GM23338 (cell line): ENCODE results near the gene CSPG5. TPM values are rescaled to one million over a fixed set of nuclear protein-coding genes. Genes with fewer than 3 reads are reported as not detected.

Experiments
- ATAC-seq: fragments of 200-7000 bp; cut with Tn5 transposase; 3 replicates; pipeline ENCODE4 v1.9.1; 2020
- DNase-seq: peaks from one replicate; pipeline ENCODE4 v3.0.0-alpha.2; 2015; ENCODE audit warnings: low spot score
- H2AFZ ChIP-seq: fragments of 200-600 bp; sonication (generic); 2 replicates; pipeline ENCODE4 v1.8.0; 2016; ENCODE audit warnings: antibody characterized with exemption, mild to moderate bottlenecking, moderate library complexity
- H3F3A ChIP-seq: fragments of 200-600 bp; sonication (generic); replicated peaks from 2 replicates; pipeline ENCODE4 v1.8.0; 2017; ENCODE audit warnings: antibody characterized with exemption, mixed run types, low read depth
- H3K27ac ChIP-seq: fragments of 200-600 bp; sonication (generic); 2 replicates; pipeline ENCODE4 v1.6.1; 2016; ENCODE audit warnings: low read depth
- H3K27me3 ChIP-seq: fragments of 200-600 bp; sonication (generic); 2 replicates; pipeline ENCODE4 v1.8.0; 2016; ENCODE audit warnings: mild to moderate bottlenecking, mixed run types, moderate library complexity; ENCODE audit not compliant: insufficient read depth
- H3K36me3 ChIP-seq: fragments of 200-600 bp; sonication (generic); 2 replicates; pipeline ENCODE4 v1.8.0; 2016; ENCODE audit warnings: mild to moderate bottlenecking; ENCODE audit not compliant: insufficient read depth
- H3K4me1 ChIP-seq: fragments of 200-600 bp; sonication (generic); 2 replicates; pipeline ENCODE4 v1.8.0; 2016; ENCODE audit warnings: mild to moderate bottlenecking, moderate library complexity; ENCODE audit not compliant: insufficient read depth
- H3K4me2 ChIP-seq: fragments of 200-600 bp; sonication (generic); 2 replicates; pipeline ENCODE4 v1.7.1; 2017; ENCODE audit warnings: mixed run types
- H3K4me3 ChIP-seq: fragments of 200-600 bp; sonication (generic); 2 replicates; pipeline ENCODE4 v1.6.1; 2016; ENCODE audit warnings: mixed run types
- H3K79me2 ChIP-seq: fragments of 200-600 bp; sonication (generic); replicated peaks from 2 replicates; pipeline ENCODE4 v1.8.0; 2017; ENCODE audit warnings: mild to moderate bottlenecking; ENCODE audit not compliant: insufficient read depth
- H3K9me2 ChIP-seq: fragments of 200-600 bp; sonication (generic); 2 replicates; pipeline ENCODE4 v1.8.0; 2017; ENCODE audit not compliant: insufficient read depth
- H4K20me1 ChIP-seq: fragments of 200-600 bp; sonication (generic); replicated peaks from 2 replicates; pipeline ENCODE4 v1.8.0; 2017; ENCODE audit warnings: mild to moderate bottlenecking; ENCODE audit not compliant: insufficient read depth
- H3K27ac Mint-ChIP-seq: 2 replicates; pipeline ENCODE4 v1.8.0; 2020; ENCODE audit warnings: inconsistent platforms, mild to moderate bottlenecking, moderate library complexity, mixed read lengths
- H3K27me3 Mint-ChIP-seq: 3 replicates; pipeline ENCODE4 v1.8.0; 2022; ENCODE audit warnings: low read depth, mild to moderate bottlenecking, moderate library complexity, mixed read lengths, inconsistent platforms; ENCODE audit not compliant: insufficient read depth, poor library complexity
- H3K36me3 Mint-ChIP-seq: 3 replicates; pipeline ENCODE4 v1.8.0; 2021; ENCODE audit warnings: low read depth, mild to moderate bottlenecking, inconsistent platforms, moderate library complexity, mixed read lengths
- H3K4me1 Mint-ChIP-seq: 3 replicates; pipeline ENCODE4 v1.8.0; 2020; ENCODE audit warnings: mild to moderate bottlenecking, inconsistent platforms, mixed read lengths
- H3K4me3 Mint-ChIP-seq: 3 replicates; pipeline ENCODE4 v1.8.0; 2021; ENCODE audit warnings: moderate library complexity, mild to moderate bottlenecking, inconsistent platforms, mixed read lengths
- H3K9me3 Mint-ChIP-seq: 3 replicates; pipeline ENCODE4 v1.8.0; 2020; ENCODE audit warnings: moderate library complexity, mild to moderate bottlenecking, inconsistent platforms, mixed read lengths
- ETS1 ChIP-seq: IDR thresholded peaks from 2 replicates; pipeline ENCODE4 v1.6.1; 2016; ENCODE audit warnings: antibody characterized with exemption
- EZH2 ChIP-seq: fragments of 200-600 bp; sonication (generic); IDR thresholded peaks from one replicate; pipeline ENCODE4 v1.8.0; 2017; ENCODE audit warnings: antibody characterized with exemption, mild to moderate bottlenecking, low read depth; ENCODE audit not compliant: unreplicated experiment
- EZH2phosphoT487 ChIP-seq: fragments of 200-600 bp; sonication (generic); IDR thresholded peaks from one replicate; pipeline ENCODE4 v1.8.1; 2018; ENCODE audit warnings: antibody characterized with exemption; ENCODE audit not compliant: unreplicated experiment
- REST ChIP-seq: IDR thresholded peaks from one replicate; pipeline ENCODE4 v1.6.1; 2018; ENCODE audit warnings: antibody characterized with exemption; ENCODE audit not compliant: unreplicated experiment
- STAT1 ChIP-seq: IDR thresholded peaks from one replicate; pipeline ENCODE4 v1.6.1; 2016; ENCODE audit warnings: antibody characterized with exemption; ENCODE audit not compliant: unreplicated experiment
- ZNF114 ChIP-seq: fragments of 250-450 bp; sonication (Bioruptor Pico); IDR thresholded peaks from 2 replicates; pipeline ENCODE4 v1.5.0; 2020; ENCODE audit warnings: mild to moderate bottlenecking, moderate library complexity
- ZNF331 ChIP-seq: fragments of 250-450 bp; sonication (Bioruptor Pico); IDR thresholded peaks from 2 replicates; pipeline ENCODE4 v1.5.0; 2020; ENCODE audit warnings: low read depth, mild to moderate bottlenecking, moderate library complexity
- polyA plus RNA-seq: library from polyadenylated mRNA; unstranded; fragments of >200 nt; fragmentation: Nextera tagmentation; extraction: Ambion mirVana; gene quantifications from 2 replicates; pipeline ENCODE4 v1.2.1, GENCODE V29; 2016
- total RNA-seq: library from RNA; depleted of rRNA; stranded (reverse); fragments of >200 nt; shearing (Covaris generic); gene quantifications from 2 replicates; pipeline ENCODE4 v1.2.3, GENCODE V29; 2014
- TF ChIP-seq, protein P1 (sequence below), 2 experiments: fragments of 200-600 bp in 1 of 2; sonication (generic) in 1 of 2; conservative IDR thresholded peaks; 2 replicates each; pipeline versions ENCODE4 v1.5.1 to v1.6.1; 2016 to 2017; ENCODE audit warnings: antibody characterized with exemption in 2 of 2, low read depth in 2 of 2, mild to moderate bottlenecking in 2 of 2, moderate library complexity in 1 of 2
- TF ChIP-seq, protein P2 (sequence below): fragments of 250-450 bp; sonication (Bioruptor Pico); IDR thresholded peaks from 2 replicates; pipeline ENCODE4 v1.5.0; 2020; ENCODE audit warnings: mild to moderate bottlenecking, moderate library complexity

CSPG5 gene
- total and polyA plus RNA-seq, 2 experiments from 2014 or later, result 0.86 to 4.3 TPM

- TF ChIP-seq, protein P1, sequence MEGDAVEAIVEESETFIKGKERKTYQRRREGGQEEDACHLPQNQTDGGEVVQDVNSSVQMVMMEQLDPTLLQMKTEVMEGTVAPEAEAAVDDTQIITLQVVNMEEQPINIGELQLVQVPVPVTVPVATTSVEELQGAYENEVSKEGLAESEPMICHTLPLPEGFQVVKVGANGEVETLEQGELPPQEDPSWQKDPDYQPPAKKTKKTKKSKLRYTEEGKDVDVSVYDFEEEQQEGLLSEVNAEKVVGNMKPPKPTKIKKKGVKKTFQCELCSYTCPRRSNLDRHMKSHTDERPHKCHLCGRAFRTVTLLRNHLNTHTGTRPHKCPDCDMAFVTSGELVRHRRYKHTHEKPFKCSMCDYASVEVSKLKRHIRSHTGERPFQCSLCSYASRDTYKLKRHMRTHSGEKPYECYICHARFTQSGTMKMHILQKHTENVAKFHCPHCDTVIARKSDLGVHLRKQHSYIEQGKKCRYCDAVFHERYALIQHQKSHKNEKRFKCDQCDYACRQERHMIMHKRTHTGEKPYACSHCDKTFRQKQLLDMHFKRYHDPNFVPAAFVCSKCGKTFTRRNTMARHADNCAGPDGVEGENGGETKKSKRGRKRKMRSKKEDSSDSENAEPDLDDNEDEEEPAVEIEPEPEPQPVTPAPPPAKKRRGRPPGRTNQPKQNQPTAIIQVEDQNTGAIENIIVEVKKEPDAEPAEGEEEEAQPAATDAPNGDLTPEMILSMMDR (conservative IDR thresholded peaks at IDR 0.05; ENCODE audit: low read depth in 2 of 2), result no peak
- no peak for TF ChIP-seq REST
- TF ChIP-seq ETS1, result no peak
Observed at GRCh38 chr3:47612178-47612577, 33.5 kb upstream of the CSPG5 start (continued).

DNA sequence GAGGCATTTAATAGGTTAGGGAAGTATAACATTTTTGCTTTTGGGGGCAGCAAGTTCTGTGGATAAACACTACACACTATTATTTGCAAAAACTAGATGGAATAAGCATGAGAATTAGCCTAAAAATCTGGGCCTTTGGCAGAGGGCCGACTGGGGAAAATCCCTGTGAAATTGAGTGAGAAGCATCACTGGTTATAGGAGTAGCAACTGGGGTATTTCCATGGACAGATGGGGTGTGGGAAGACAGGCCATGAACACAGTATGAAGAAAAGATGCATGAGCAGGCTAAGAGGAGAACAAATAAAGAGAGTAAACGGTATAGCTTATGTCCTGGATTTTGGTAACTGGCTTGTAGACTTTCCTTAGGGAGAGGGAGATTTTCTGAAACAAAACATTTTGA is 32.9 kb upstream of the CSPG5 start:
- Histone ChIP-seq H3K4me3 (no peak overlapping the region), H3K4me2 (no peak overlapping the region), H3K36me3 (peaks cover 55% of the 10 kb centered on the region), H4K20me1 (peaks cover 23% of the 10 kb centered on the region; the same call in 1 of the 2 replicates), H3K27ac (no peak overlapping the region), H3K4me1 (no peaks in the 10 kb centered on the region), H3K79me2 (peaks cover 6% of the 10 kb centered on the region; the same call in 1 of the 2 replicates), H3F3A (peaks cover 12% of the 10 kb centered on the region; the same call in 1 of the 2 replicates), H3K9me2 (no peaks in the 10 kb centered on the region), H3K27me3 (no peaks in the 10 kb centered on the region), H2AFZ (no peak overlapping the region)
- H3K27me3 Mint-ChIP-seq, result peaks cover 3% of the 10 kb centered on the region
- DNase-seq (no peak), ATAC-seq (no peak)
- H3K27ac Mint-ChIP-seq, result peak overlapping the region; percentile 73; the same call in 1 of the 2 replicates
- no peak overlapping the region for H3K4me3 Mint-ChIP-seq
- no peaks in the 10 kb centered on the region for H3K9me3 Mint-ChIP-seq
- peaks cover 3% of the 10 kb centered on the region; the same call in 1 of the 3 replicates for H3K4me1 Mint-ChIP-seq
- peaks cover 54% of the 10 kb centered on the region for H3K36me3 Mint-ChIP-seq
- TF ChIP-seq STAT1, result no peak
- TF ChIP-seq ZNF331 (CRISPR knock-in tag), result no peak
- TF ChIP-seq, protein P1 (conservative IDR thresholded peaks at IDR 0.05; ENCODE audit: low read depth in 2 of 2), result no peak
- TF ChIP-seq, protein P2, sequence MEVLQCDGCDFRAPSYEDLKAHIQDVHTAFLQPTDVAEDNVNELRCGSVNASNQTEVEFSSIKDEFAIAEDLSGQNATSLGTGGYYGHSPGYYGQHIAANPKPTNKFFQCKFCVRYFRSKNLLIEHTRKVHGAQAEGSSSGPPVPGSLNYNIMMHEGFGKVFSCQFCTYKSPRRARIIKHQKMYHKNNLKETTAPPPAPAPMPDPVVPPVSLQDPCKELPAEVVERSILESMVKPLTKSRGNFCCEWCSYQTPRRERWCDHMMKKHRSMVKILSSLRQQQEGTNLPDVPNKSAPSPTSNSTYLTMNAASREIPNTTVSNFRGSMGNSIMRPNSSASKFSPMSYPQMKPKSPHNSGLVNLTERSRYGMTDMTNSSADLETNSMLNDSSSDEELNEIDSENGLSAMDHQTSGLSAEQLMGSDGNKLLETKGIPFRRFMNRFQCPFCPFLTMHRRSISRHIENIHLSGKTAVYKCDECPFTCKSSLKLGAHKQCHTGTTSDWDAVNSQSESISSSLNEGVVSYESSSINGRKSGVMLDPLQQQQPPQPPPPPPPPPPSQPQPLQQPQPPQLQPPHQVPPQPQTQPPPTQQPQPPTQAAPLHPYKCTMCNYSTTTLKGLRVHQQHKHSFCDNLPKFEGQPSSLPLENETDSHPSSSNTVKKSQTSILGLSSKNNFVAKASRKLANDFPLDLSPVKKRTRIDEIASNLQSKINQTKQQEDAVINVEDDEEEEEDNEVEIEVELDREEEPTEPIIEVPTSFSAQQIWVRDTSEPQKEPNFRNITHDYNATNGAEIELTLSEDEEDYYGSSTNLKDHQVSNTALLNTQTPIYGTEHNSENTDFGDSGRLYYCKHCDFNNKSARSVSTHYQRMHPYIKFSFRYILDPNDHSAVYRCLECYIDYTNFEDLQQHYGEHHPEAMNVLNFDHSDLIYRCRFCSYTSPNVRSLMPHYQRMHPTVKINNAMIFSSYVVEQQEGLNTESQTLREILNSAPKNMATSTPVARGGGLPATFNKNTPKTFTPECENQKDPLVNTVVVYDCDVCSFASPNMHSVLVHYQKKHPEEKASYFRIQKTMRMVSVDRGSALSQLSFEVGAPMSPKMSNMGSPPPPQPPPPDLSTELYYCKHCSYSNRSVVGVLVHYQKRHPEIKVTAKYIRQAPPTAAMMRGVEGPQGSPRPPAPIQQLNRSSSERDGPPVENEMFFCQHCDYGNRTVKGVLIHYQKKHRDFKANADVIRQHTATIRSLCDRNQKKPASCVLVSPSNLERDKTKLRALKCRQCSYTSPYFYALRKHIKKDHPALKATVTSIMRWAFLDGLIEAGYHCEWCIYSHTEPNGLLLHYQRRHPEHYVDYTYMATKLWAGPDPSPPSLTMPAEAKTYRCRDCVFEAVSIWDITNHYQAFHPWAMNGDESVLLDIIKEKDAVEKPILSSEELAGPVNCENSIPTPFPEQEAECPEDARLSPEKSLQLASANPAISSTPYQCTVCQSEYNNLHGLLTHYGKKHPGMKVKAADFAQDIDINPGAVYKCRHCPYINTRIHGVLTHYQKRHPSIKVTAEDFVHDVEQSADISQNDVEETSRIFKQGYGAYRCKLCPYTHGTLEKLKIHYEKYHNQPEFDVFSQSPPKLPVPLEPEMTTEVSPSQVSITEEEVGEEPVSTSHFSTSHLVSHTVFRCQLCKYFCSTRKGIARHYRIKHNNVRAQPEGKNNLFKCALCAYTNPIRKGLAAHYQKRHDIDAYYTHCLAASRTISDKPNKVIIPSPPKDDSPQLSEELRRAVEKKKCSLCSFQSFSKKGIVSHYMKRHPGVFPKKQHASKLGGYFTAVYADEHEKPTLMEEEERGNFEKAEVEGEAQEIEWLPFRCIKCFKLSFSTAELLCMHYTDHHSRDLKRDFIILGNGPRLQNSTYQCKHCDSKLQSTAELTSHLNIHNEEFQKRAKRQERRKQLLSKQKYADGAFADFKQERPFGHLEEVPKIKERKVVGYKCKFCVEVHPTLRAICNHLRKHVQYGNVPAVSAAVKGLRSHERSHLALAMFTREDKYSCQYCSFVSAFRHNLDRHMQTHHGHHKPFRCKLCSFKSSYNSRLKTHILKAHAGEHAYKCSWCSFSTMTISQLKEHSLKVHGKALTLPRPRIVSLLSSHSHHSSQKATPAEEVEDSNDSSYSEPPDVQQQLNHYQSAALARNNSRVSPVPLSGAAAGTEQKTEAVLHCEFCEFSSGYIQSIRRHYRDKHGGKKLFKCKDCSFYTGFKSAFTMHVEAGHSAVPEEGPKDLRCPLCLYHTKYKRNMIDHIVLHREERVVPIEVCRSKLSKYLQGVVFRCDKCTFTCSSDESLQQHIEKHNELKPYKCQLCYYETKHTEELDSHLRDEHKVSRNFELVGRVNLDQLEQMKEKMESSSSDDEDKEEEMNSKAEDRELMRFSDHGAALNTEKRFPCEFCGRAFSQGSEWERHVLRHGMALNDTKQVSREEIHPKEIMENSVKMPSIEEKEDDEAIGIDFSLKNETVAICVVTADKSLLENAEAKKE (CRISPR knock-in tag), result no peak
- TF ChIP-seq ZNF114, result no peak
- TF ChIP-seq EZH2, result no peak
- no peak for TF ChIP-seq EZH2phosphoT487
